GM12878 (cell line): ENCODE results near the gene MLXIP.

Experiments
- ATF3 ChIP-seq: IDR thresholded peaks from 2 replicates; pipeline ENCODE4 v1.6.1; 2011; ENCODE audit warnings: low read depth, mild to moderate bottlenecking, low read length, moderate library complexity, borderline replicate concordance; ENCODE audit errors: extremely low read depth
- CTCF ChIP-seq, 3 experiments: IDR thresholded peaks in 2 of 3; conservative IDR thresholded peaks in 1 of 3; 2 replicates each; pipeline ENCODE4 v1.5.1; 2011; ENCODE audit warnings: low read depth in 3 of 3, low read length in 3 of 3, mild to moderate bottlenecking in 3 of 3, control low read depth in 2 of 3, moderate library complexity in 2 of 3, inconsistent platforms in 1 of 3, mixed read lengths in 1 of 3; ENCODE audit not compliant: control insufficient read depth in 2 of 3, insufficient read depth in 1 of 3; ENCODE audit errors: extremely low read depth in 1 of 3
- E2F8 ChIP-seq: fragments of 450-650 bp; IDR thresholded peaks from 2 replicates; pipeline ENCODE4 v1.6.1; 2018; ENCODE audit warnings: mild to moderate bottlenecking, low read depth, moderate library complexity; ENCODE audit not compliant: partially characterized antibody
- ESRRA ChIP-seq: IDR thresholded peaks from 2 replicates; pipeline ENCODE4 v1.6.1; 2012; ENCODE audit warnings: mild to moderate bottlenecking, low read length, improper control_type of control experiment
- HSF1 ChIP-seq: fragments of 150-350 bp; IDR thresholded peaks from 2 replicates; pipeline ENCODE4 v1.6.1; 2014; ENCODE audit warnings: mild to moderate bottlenecking, low read depth, low read length
- PKNOX1 ChIP-seq: fragments of 450-650 bp; IDR thresholded peaks from 2 replicates; pipeline ENCODE4 v1.6.1; 2016; ENCODE audit warnings: mild to moderate bottlenecking
- REST ChIP-seq: IDR thresholded peaks from 2 replicates; pipeline ENCODE4 v1.6.1; 2012; ENCODE audit warnings: mild to moderate bottlenecking, low read depth, low read length
- USF2 ChIP-seq: IDR thresholded peaks from 2 replicates; pipeline ENCODE4 v1.6.1; 2011; ENCODE audit warnings: low read depth, low read length, improper control_type of control experiment, borderline replicate concordance

GRCh38 chr12:122080149-122081082 is 1.9 kb downstream of the MLXIP start:
- TF ChIP-seq REST: no peak
- no peak for TF ChIP-seq ATF3
- TF ChIP-seq HSF1: no peak
- TF ChIP-seq PKNOX1: no peak
- no peak for TF ChIP-seq ESRRA
- no peak for TF ChIP-seq E2F8
- no peak for TF ChIP-seq CTCF (IDR thresholded peaks at IDR 0.05 in 2 of 3, conservative IDR thresholded peaks at IDR 0.05 in 1 of 3; ENCODE audit: control insufficient read depth in 2 of 3, extremely low read depth in 1 of 3, insufficient read depth in 1 of 3, low read depth in 3 of 3, low read length in 3 of 3)
- TF ChIP-seq USF2: no peak
